IMR-90 (cell line): ENCODE measurements around the gene IFRD2. TPM values are rescaled to one million over a fixed set of nuclear protein-coding genes. Genes with fewer than 3 reads are reported as not detected.

Experiments
- ATAC-seq: fragments of 200-7000 bp; cut with Tn5 transposase; 2 replicates; pipeline ENCODE4 v1.9.1; 2020; ENCODE audit warnings: low read depth, mild to moderate bottlenecking, moderate library complexity
- BruUV-seq: library from RNA; stranded (reverse); fragments of 400-500 nt; replicated peaks from 2 replicates; lab custom pipeline; 2021; lab: Mats Ljungman, UMichigan
- CTCF ChIA-PET: fragments of 300-600 bp; formaldehyde crosslinking; extraction: SDS; loops from one replicate; lab custom pipeline; 2021; ENCODE audit warnings: antibody characterized with exemption; lab: Yijun Ruan, JAX
- POLR2A ChIA-PET: fragments of 300-600 bp; sonication (Branson Sonifier 250); formaldehyde crosslinking; loops from one replicate; lab custom pipeline; 2022; ENCODE audit warnings: antibody characterized with exemption; ENCODE audit not compliant: unreplicated experiment; lab: Charles Lee
- DNase-seq: peaks from one replicate; pipeline ENCODE4 v3.0.0; 2013
- H2AFZ ChIP-seq: replicated peaks from 2 replicates; pipeline ENCODE3; 2013; ENCODE audit warnings: low read length, mild to moderate bottlenecking; ENCODE audit not compliant: poor library complexity
- H2AK5ac ChIP-seq: 2 replicates; pipeline ENCODE4 v1.6.1; 2013; ENCODE audit warnings: low read depth, low read length, inconsistent platforms
- H2AK9ac ChIP-seq: replicated peaks from 2 replicates; pipeline ENCODE3; 2013; ENCODE audit warnings: mild to moderate bottlenecking, low read depth, low read length, moderate library complexity; ENCODE audit not compliant: poor library complexity
- H2BK120ac ChIP-seq: 2 replicates; pipeline ENCODE4 v1.6.1; 2013; ENCODE audit warnings: low read depth, low read length, inconsistent platforms
- H2BK15ac ChIP-seq: 3 replicates; pipeline ENCODE4 v1.6.1; 2013; ENCODE audit warnings: low read depth, low read length, inconsistent platforms
- H2BK20ac ChIP-seq: 2 replicates; pipeline ENCODE4 v1.6.1; 2013; ENCODE audit warnings: low read depth, mild to moderate bottlenecking, inconsistent platforms, low read length, moderate library complexity
- H2BK5ac ChIP-seq: 2 replicates; pipeline ENCODE4 v1.6.1; 2013; ENCODE audit warnings: mild to moderate bottlenecking, low read depth, low read length, inconsistent platforms; ENCODE audit not compliant: poor library complexity, severe bottlenecking
- H3K14ac ChIP-seq: replicated peaks from 2 replicates; pipeline ENCODE4 v1.6.1; 2013; ENCODE audit warnings: low read depth, low read length, inconsistent platforms
- H3K18ac ChIP-seq: 2 replicates; pipeline ENCODE4 v1.6.1; 2013; ENCODE audit warnings: low read depth, low read length, control low read depth
- H3K23ac ChIP-seq: 2 replicates; pipeline ENCODE4 v1.6.1; 2013; ENCODE audit warnings: low read depth, low read length, inconsistent platforms
- H3K27ac ChIP-seq: 2 replicates; pipeline ENCODE4 v1.5.1; 2013; ENCODE audit warnings: mild to moderate bottlenecking, control low read depth, low read length; ENCODE audit not compliant: insufficient read depth
- H3K27me3 ChIP-seq: 2 replicates; pipeline ENCODE4 v1.6.1; 2013; ENCODE audit warnings: low read length; ENCODE audit not compliant: control insufficient read depth, insufficient read depth
- H3K36me3 ChIP-seq: 2 replicates; pipeline ENCODE4 v1.6.1; 2013; ENCODE audit warnings: low read length, mixed read lengths; ENCODE audit not compliant: control insufficient read depth, insufficient read depth
- H3K4ac ChIP-seq: 2 replicates; pipeline ENCODE4 v1.6.1; 2013; ENCODE audit warnings: low read depth, low read length, inconsistent platforms
- H3K4me1 ChIP-seq: 2 replicates; pipeline ENCODE4 v1.6.1; 2013; ENCODE audit warnings: low read length, mixed read lengths; ENCODE audit not compliant: control insufficient read depth, insufficient read depth
- H3K4me2 ChIP-seq: 2 replicates; pipeline ENCODE4 v1.6.1; 2013; ENCODE audit warnings: low read depth, mild to moderate bottlenecking, control low read depth, low read length, moderate library complexity
- H3K4me3 ChIP-seq: 2 replicates; pipeline ENCODE4 v1.5.1; 2013; ENCODE audit warnings: low read depth, mild to moderate bottlenecking, control low read depth, low read length, moderate library complexity; ENCODE audit not compliant: insufficient read depth
- H3K56ac ChIP-seq: 2 replicates; pipeline ENCODE4 v1.6.1; 2013; ENCODE audit warnings: low read length, inconsistent platforms; ENCODE audit not compliant: insufficient read depth; ENCODE audit errors: extremely low read depth
- H3K79me1 ChIP-seq, 2 experiments: 2 replicates each; pipeline ENCODE4 v1.6.1; 2013; ENCODE audit warnings: low read length in 2 of 2, inconsistent platforms in 1 of 2, low read depth in 1 of 2
- H3K9ac ChIP-seq: 2 replicates; pipeline ENCODE4 v1.6.1; 2013; ENCODE audit warnings: low read depth, low read length, control low read depth
- H3K9me1 ChIP-seq: 2 replicates; pipeline ENCODE4 v1.6.1; 2013; ENCODE audit warnings: low read length, inconsistent platforms; ENCODE audit not compliant: insufficient read depth
- H3K9me3 ChIP-seq: 2 replicates; pipeline ENCODE4 v1.6.1; 2013; ENCODE audit warnings: low read length; ENCODE audit not compliant: control insufficient read depth, insufficient read depth
- H4K20me1 ChIP-seq: 2 replicates; pipeline ENCODE4 v1.6.1; 2013; ENCODE audit warnings: low read length, inconsistent platforms; ENCODE audit not compliant: insufficient read depth
- H4K5ac ChIP-seq: 2 replicates; pipeline ENCODE4 v1.6.1; 2013; ENCODE audit warnings: mild to moderate bottlenecking, low read depth, low read length, control low read depth
- H4K8ac ChIP-seq, 2 experiments: 2 replicates each; pipeline ENCODE4 v1.6.1; 2013; ENCODE audit warnings: low read depth in 2 of 2, low read length in 2 of 2, control low read depth in 1 of 2, inconsistent platforms in 1 of 2
- H4K91ac ChIP-seq: 2 replicates; pipeline ENCODE4 v1.6.1; 2013; ENCODE audit warnings: low read depth, low read length, inconsistent platforms; ENCODE audit not compliant: insufficient read depth
- BHLHE40 ChIP-seq: fragments of 150-350 bp; IDR thresholded peaks from 2 replicates; pipeline ENCODE4 v1.6.1; 2016; ENCODE audit warnings: mild to moderate bottlenecking, low read depth, low read length
- CEBPB ChIP-seq: IDR thresholded peaks from 2 replicates; pipeline ENCODE4 v1.6.1; 2012; ENCODE audit warnings: low read depth, low read length, improper control_type of control experiment
- CHD1 ChIP-seq: IDR thresholded peaks from 2 replicates; pipeline ENCODE4 v1.6.1; 2012; ENCODE audit warnings: low read depth, low read length, improper control_type of control experiment
- FOS ChIP-seq: fragments of 150-350 bp; IDR thresholded peaks from 2 replicates; pipeline ENCODE4 v1.6.1; 2016; ENCODE audit warnings: low read depth, low read length
- MAZ ChIP-seq: IDR thresholded peaks from 2 replicates; pipeline ENCODE4 v1.6.1; 2012; ENCODE audit warnings: low read depth, mild to moderate bottlenecking, low read length, improper control_type of control experiment, moderate library complexity, borderline replicate concordance
- NFE2L2 ChIP-seq: fragments of 150-350 bp; IDR thresholded peaks from 2 replicates; pipeline ENCODE4 v1.6.1; 2016; ENCODE audit warnings: low read depth, mild to moderate bottlenecking, low read length
- POLR2A ChIP-seq: IDR thresholded peaks from 2 replicates; pipeline ENCODE4 v1.6.1; 2012; ENCODE audit warnings: mild to moderate bottlenecking, low read depth, low read length
- RAD21 ChIP-seq: IDR thresholded peaks from 2 replicates; pipeline ENCODE4 v1.6.1; 2012; ENCODE audit warnings: low read length, improper control_type of control experiment
- RCOR1 ChIP-seq: IDR thresholded peaks from 2 replicates; pipeline ENCODE4 v1.6.1; 2012; ENCODE audit warnings: mild to moderate bottlenecking, low read length, improper control_type of control experiment; ENCODE audit not compliant: insufficient replicate concordance
- RFX5 ChIP-seq: IDR thresholded peaks from 2 replicates; pipeline ENCODE4 v1.8.0; 2012; ENCODE audit warnings: low read depth, mild to moderate bottlenecking, low read length, moderate library complexity
- SMC3 ChIP-seq: fragments of 150-350 bp; IDR thresholded peaks from 2 replicates; pipeline ENCODE4 v1.6.1; 2016; ENCODE audit warnings: low read depth, mild to moderate bottlenecking, antibody characterized with exemption, low read length, moderate library complexity
- WGBS, 2 experiments: methylation state at CpG; one replicate each; pipeline versions ENCODE4 v1.1.5 to v1.1.7; 2013; ENCODE audit warnings: missing lambda C conversion rate in 2 of 2; ENCODE audit not compliant: insufficient read length in 1 of 2; ENCODE audit errors: extremely low coverage in 2 of 2; 5-methylcytosine and 5-hydroxymethylcytosine counted together
- dilution Hi-C: fragments of 300-500 bp; cut with HindIII; formaldehyde crosslinking; loops from one replicate; pipeline ENCODE4 v1.14.3; 2018; ENCODE audit warnings: low sequenced_read_pairs; ENCODE audit not compliant: unreplicated experiment
- in situ Hi-C: fragments of 300-500 bp; cut with MboI; formaldehyde crosslinking; loops from 3 replicates; pipeline ENCODE4 v1.14.3; 2019; ENCODE audit warnings: low sequenced_read_pairs, inconsistent platforms, mixed read lengths
- intact Hi-C: fragments of 100-400 bp; cut with micrococcal nuclease; formaldehyde crosslinking; loops from 2 replicates; pipeline ENCODE4 v1.10.0; 2022
- polyA plus RNA-seq, 3 experiments: library from polyadenylated mRNA; depleted of rRNA; stranded (reverse); fragments of >200 nt; gene quantifications; 2 replicates each; pipeline ENCODE4 v1.2.3, GENCODE V29; 2012; ENCODE audit warnings: low replicate concordance in 1 of 3
- total RNA-seq: library from RNA; depleted of rRNA; stranded (reverse); fragments of >200 nt; gene quantifications from 2 replicates; pipeline ENCODE4 v1.2.3, GENCODE V29; 2012
- TF ChIP-seq, protein P1 (sequence below): fragments of 150-350 bp; IDR thresholded peaks from 2 replicates; pipeline ENCODE4 v1.6.1; 2016; ENCODE audit warnings: low read depth, mild to moderate bottlenecking, low read length, moderate library complexity, borderline replicate concordance
- TF ChIP-seq, protein P2 (sequence below): conservative IDR thresholded peaks from 2 replicates; pipeline ENCODE4 v1.5.1; 2012; ENCODE audit warnings: mild to moderate bottlenecking, low read depth, low read length, improper control_type of control experiment
- TF ChIP-seq, protein P3 (sequence below): fragments of 150-350 bp; IDR thresholded peaks from 2 replicates; pipeline ENCODE4 v1.6.1; 2017; ENCODE audit warnings: mild to moderate bottlenecking, antibody characterized with exemption, low read length, low read depth

The IFRD2 gene
- total and polyA plus RNA-seq, 2 of the 4 experiments (the other 2 are of a cell fraction) = 52.7 to 79.1 TPM

DNA sequence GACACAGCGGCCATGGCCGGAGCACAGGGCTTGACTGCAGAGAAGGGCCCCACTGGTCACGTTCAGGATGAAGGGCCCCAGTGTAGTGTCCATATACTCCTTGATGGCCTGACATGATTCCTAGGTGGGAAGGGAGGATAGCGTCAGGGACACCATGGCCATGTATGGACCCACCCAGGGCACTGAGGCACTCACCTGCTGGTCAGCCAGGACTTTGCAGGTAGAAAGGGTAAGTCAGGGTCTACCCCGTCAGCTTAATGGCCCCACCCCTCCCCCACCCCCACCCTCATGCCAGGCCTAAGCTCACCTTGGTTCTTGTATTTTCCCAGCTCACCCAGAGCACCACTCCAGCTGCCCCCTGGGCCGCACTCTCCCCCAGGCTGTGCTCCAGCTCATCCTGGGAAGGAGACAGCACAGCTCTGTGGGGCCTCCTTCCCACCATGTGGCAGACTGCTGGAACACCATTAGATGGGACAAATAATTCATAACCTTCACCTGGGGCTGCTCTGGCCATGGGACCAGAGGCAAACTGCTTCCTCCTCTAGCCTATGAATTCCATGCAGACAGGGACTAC lies 8.5 kb upstream of the IFRD2 start:
- dilution Hi-C loops (no loop called here), in situ Hi-C loops (no loop called here), intact Hi-C loops (no loop called here)
- no peak overlapping the region for H3K9ac ChIP-seq
- H3K14ac ChIP-seq = no peak overlapping the region
- no peak overlapping the region for H3K18ac ChIP-seq
- CTCF ChIA-PET = no interaction called here
- no peak overlapping the region for H4K5ac ChIP-seq
- 75% methylated on average over 4 of the region's 6 CpGs; no CpG with 5 or more reads in 1 of the 2 experiments for WGBS, 2 experiments
- H3K36me3 ChIP-seq = no peaks in the 10 kb centered on the region
- ATAC-seq = no peak
- no peak for DNase-seq
- no peaks in the 10 kb centered on the region for H3K27me3 ChIP-seq
- H3K9me1 ChIP-seq = peaks cover 21% of the 10 kb centered on the region
- no peak overlapping the region for H3K4me3 ChIP-seq
- 0 out of 2 replicates have a peak overlapping the region, but pooled peaks have one; percentile 9 for H2AK5ac ChIP-seq
- no peak overlapping the region for H2BK15ac ChIP-seq
- H3K79me1 ChIP-seq = peaks cover 13 to 31% of the 10 kb centered on the region in 2 experiments
- no peak overlapping the region for H2BK20ac ChIP-seq
- H3K23ac ChIP-seq = no peak overlapping the region
- no peaks in the 10 kb centered on the region for H3K9me3 ChIP-seq
- no peak overlapping the region for H3K56ac ChIP-seq
- no peak overlapping the region for H4K91ac ChIP-seq
- H3K4ac ChIP-seq = no peak overlapping the region
- no peak overlapping the region for H3K27ac ChIP-seq
- BruUV-seq = no TSS peak
- peak overlapping the region; percentile 95 for H2AFZ ChIP-seq
- no peak for TF ChIP-seq MAZ
- TF ChIP-seq RCOR1 = no peak
- TF ChIP-seq BHLHE40 = no peak
- TF ChIP-seq, protein P1, sequence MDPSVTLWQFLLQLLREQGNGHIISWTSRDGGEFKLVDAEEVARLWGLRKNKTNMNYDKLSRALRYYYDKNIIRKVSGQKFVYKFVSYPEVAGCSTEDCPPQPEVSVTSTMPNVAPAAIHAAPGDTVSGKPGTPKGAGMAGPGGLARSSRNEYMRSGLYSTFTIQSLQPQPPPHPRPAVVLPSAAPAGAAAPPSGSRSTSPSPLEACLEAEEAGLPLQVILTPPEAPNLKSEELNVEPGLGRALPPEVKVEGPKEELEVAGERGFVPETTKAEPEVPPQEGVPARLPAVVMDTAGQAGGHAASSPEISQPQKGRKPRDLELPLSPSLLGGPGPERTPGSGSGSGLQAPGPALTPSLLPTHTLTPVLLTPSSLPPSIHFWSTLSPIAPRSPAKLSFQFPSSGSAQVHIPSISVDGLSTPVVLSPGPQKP = no peak
- no peak for TF ChIP-seq SMC3
- no peak for TF ChIP-seq CEBPB
- TF ChIP-seq RFX5 = no peak
- TF ChIP-seq, protein P2, sequence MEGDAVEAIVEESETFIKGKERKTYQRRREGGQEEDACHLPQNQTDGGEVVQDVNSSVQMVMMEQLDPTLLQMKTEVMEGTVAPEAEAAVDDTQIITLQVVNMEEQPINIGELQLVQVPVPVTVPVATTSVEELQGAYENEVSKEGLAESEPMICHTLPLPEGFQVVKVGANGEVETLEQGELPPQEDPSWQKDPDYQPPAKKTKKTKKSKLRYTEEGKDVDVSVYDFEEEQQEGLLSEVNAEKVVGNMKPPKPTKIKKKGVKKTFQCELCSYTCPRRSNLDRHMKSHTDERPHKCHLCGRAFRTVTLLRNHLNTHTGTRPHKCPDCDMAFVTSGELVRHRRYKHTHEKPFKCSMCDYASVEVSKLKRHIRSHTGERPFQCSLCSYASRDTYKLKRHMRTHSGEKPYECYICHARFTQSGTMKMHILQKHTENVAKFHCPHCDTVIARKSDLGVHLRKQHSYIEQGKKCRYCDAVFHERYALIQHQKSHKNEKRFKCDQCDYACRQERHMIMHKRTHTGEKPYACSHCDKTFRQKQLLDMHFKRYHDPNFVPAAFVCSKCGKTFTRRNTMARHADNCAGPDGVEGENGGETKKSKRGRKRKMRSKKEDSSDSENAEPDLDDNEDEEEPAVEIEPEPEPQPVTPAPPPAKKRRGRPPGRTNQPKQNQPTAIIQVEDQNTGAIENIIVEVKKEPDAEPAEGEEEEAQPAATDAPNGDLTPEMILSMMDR = no peak
- no peak for TF ChIP-seq RAD21
- TF ChIP-seq CHD1 = no peak
- TF ChIP-seq FOS = no peak
- TF ChIP-seq, protein P3, sequence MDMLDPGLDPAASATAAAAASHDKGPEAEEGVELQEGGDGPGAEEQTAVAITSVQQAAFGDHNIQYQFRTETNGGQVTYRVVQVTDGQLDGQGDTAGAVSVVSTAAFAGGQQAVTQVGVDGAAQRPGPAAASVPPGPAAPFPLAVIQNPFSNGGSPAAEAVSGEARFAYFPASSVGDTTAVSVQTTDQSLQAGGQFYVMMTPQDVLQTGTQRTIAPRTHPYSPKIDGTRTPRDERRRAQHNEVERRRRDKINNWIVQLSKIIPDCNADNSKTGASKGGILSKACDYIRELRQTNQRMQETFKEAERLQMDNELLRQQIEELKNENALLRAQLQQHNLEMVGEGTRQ = no peak
- TF ChIP-seq POLR2A = no peak
- no peak for TF ChIP-seq NFE2L2
- H2BK120ac ChIP-seq = no peak overlapping the region
- H2BK5ac ChIP-seq = peak overlapping the region; percentile 61
- no peak overlapping the region for H3K4me2 ChIP-seq
- H4K20me1 ChIP-seq = no peaks in the 10 kb centered on the region
- no peak overlapping the region; a peak in 1 of 4 replicates for H4K8ac ChIP-seq
- peaks cover 13% of the 10 kb centered on the region for H3K4me1 ChIP-seq
- POLR2A ChIA-PET = no interaction called here
- H2AK9ac ChIP-seq = peak overlapping the region; percentile 90
